Measurements from ENCODE around the gene FH.
A peak's percentile ranks its signal among the peaks of the same experiment; 100 is the strongest.

The FH gene

GRCh38 chr1:241519308-241520079 is at the start of gene FH:
Gene FH (minus strand): TSS chr1:241519755. CDS start chr1:241519722, 33 bp downstream.
- DNase-seq: peak; percentile 97 to 98 (median 98)

GRCh38 chr1:241560849-241561187 is 41.3 kb upstream of the FH start:
- no peak for DNase-seq

- DNase-seq: peak; percentile 33 to 49 (median 46)
Observed at GRCh38 chr1:241560146-241560848, 40.7 kb upstream of the FH start.

- no peak for DNase-seq
Observed at GRCh38 chr1:241557551-241558193, 38.1 kb upstream of the FH start.

GRCh38 chr1:241557031-241557430 is 37.5 kb upstream of the FH start:
- DNase-seq: no peak

- no peak for DNase-seq
Observed at GRCh38 chr1:241555526-241555925, 36.0 kb upstream of the FH start.

GRCh38 chr1:241553886-241554592 is 34.5 kb upstream of the FH start:
- DNase-seq: no peak

- DNase-seq: peak; percentile 90 to 93 (median 92)
Observed at GRCh38 chr1:241551759-241552638, 32.4 kb upstream of the FH start.

- no peak for DNase-seq
Observed at GRCh38 chr1:241550318-241550717, 30.8 kb upstream of the FH start.

GRCh38 chr1:241548008-241548407 is 28.5 kb upstream of the FH start:
- no peak for DNase-seq

- peak; percentile 75 to 96 (median 95) for DNase-seq
Observed at GRCh38 chr1:241542199-241542907, 22.8 kb upstream of the FH start.

GRCh38 chr1:241536969-241537368 is 17.4 kb upstream of the FH start:
- no peak for DNase-seq

GRCh38 chr1:241536304-241536703 is 16.7 kb upstream of the FH start:
- no peak for DNase-seq

- peak; percentile 73 to 83 (median 80) for DNase-seq
Observed at GRCh38 chr1:241533326-241534115, 14.0 kb upstream of the FH start.

- DNase-seq: peak in 1 of 3 donors; percentile 36
Observed at GRCh38 chr1:241532864-241533263, 13.3 kb upstream of the FH start.

GRCh38 chr1:241532162-241532531 is 12.6 kb upstream of the FH start, which contains the start of gene KMO:
Gene KMO (plus strand): TSS chr1:241532378. CDS start chr1:241532445, 67 bp downstream.
- DNase-seq: peak; percentile 74 to 90 (median 90)

- peak; percentile 74 to 94 (median 92) for DNase-seq
Observed at GRCh38 chr1:241531195-241532161, 11.9 kb upstream of the FH start.

- no peak for DNase-seq
Observed at GRCh38 chr1:241527146-241527545, 7.6 kb upstream of the FH start.

GRCh38 chr1:241525026-241525425 is 5.5 kb upstream of the FH start:
- DNase-seq: no peak

All from suppressor macrophage treated with lipopolysaccharide for 1 hour (primary cell).